Natural killer cell (primary cell): ENCODE measurements around the gene RRP36. TPM values are rescaled to one million over a fixed set of nuclear protein-coding genes. Genes with fewer than 3 reads are reported as not detected.
"Not testable (repeated sequence)": the region's sequence is repeated elsewhere in the genome, so short reads cannot be mapped to it uniquely, and the experiment has no call there.

Experiments used
- ATAC-seq, 3 donors: fragments of 150-1000 bp in 2 of 3; fragments of 200-7000 bp in 1 of 3; cut with Tn5 transposase; 1 replicate in 1 of 3; 2 replicates in 2 of 3; pipeline ENCODE4 v1.10.0; 2021; ENCODE audit warnings: mild to moderate bottlenecking in 2 of 3, moderate library complexity in 2 of 3
- DNase-seq, 2 donors: peaks; one replicate each; pipeline versions ENCODE4 v3.0.0 to v3.0.0-alpha.2; 2013 to 2021; ENCODE audit warnings: mixed read lengths in 1 of 2
- H3K27ac ChIP-seq: one replicate; pipeline ENCODE4 v1.5.1; 2013; ENCODE audit warnings: mild to moderate bottlenecking, low read length
- H3K27me3 ChIP-seq: one replicate; pipeline ENCODE4 v1.6.1; 2013; ENCODE audit warnings: low read length; ENCODE audit not compliant: control insufficient read depth, insufficient read depth
- H3K36me3 ChIP-seq: one replicate; pipeline ENCODE4 v1.6.1; 2013; ENCODE audit warnings: low read length; ENCODE audit not compliant: control insufficient read depth, insufficient read depth
- H3K4me1 ChIP-seq: one replicate; pipeline ENCODE4 v1.6.1; 2013; ENCODE audit warnings: low read length; ENCODE audit not compliant: control insufficient read depth, insufficient read depth
- H3K4me3 ChIP-seq: one replicate; pipeline ENCODE4 v1.5.1; 2013; ENCODE audit warnings: low read length
- H3K9me3 ChIP-seq: one replicate; pipeline ENCODE4 v1.6.1; 2013; ENCODE audit warnings: low read length; ENCODE audit not compliant: control insufficient read depth, insufficient read depth
- H3K27ac Mint-ChIP-seq, 2 donors: one replicate each; pipeline ENCODE4 v1.8.0; 2022; ENCODE audit warnings: mild to moderate bottlenecking in 2 of 2, mixed read lengths in 2 of 2, moderate library complexity in 1 of 2
- H3K27me3 Mint-ChIP-seq, 2 donors: one replicate each; pipeline ENCODE4 v1.8.0; 2022; ENCODE audit warnings: low read depth in 2 of 2, mixed read lengths in 2 of 2
- H3K36me3 Mint-ChIP-seq: one replicate; pipeline ENCODE4 v1.8.0; 2022; ENCODE audit warnings: mixed read lengths
- H3K4me1 Mint-ChIP-seq, 2 donors: one replicate each; pipeline ENCODE4 v1.8.0; 2022; ENCODE audit warnings: mixed read lengths in 2 of 2
- H3K4me3 Mint-ChIP-seq: one replicate; pipeline ENCODE4 v1.8.0; 2022; ENCODE audit warnings: mild to moderate bottlenecking, moderate library complexity, mixed read lengths
- H3K9me3 Mint-ChIP-seq, 2 donors: one replicate each; pipeline ENCODE4 v1.8.0; 2022; ENCODE audit warnings: mixed read lengths in 2 of 2
- CTCF ChIP-seq: fragments of 200-600 bp; IDR thresholded peaks from one replicate; pipeline ENCODE4 v1.8.0; 2022; ENCODE audit warnings: antibody characterized with exemption
- WGBS: methylation state at CpG from one replicate; pipeline ENCODE4 v1.1.7; 2013; ENCODE audit warnings: missing lambda C conversion rate; ENCODE audit not compliant: insufficient coverage; 5-methylcytosine and 5-hydroxymethylcytosine counted together
- intact Hi-C: fragments of 100-400 bp; cut with micrococcal nuclease; formaldehyde crosslinking; loops from one replicate; pipeline ENCODE4 v1.14.2; 2022
- total RNA-seq, 4 donors: library from RNA; stranded (reverse); fragments of 120-200 nt in 1 of 4; gene quantifications; one replicate each; pipeline versions ENCODE4 v1.2.3 to v1.2.4, GENCODE V29; 2013 to 2022

The RRP36 gene
- total RNA-seq, 3 donors from 2014 or later (not counting 1 experiment from before 2014, with no cell fraction given) = 33.1 to 43.9 (median 38.7) TPM

GRCh38 chr6:43038727-43039126, 17.3 kb downstream of the RRP36 start:
- Mint-ChIP-seq H3K9me3 (no peaks in the 10 kb centered on the region), H3K27ac (no peak overlapping the region), H3K4me1 (no peaks in the 10 kb centered on the region), H3K4me3 (no peak overlapping the region), H3K27me3 (no peaks in the 10 kb centered on the region), H3K36me3 (no peaks in the 10 kb centered on the region)
- 95% methylated on average over 9 of the region's 9 CpGs for WGBS
- intact Hi-C loops = no loop called here
- Histone ChIP-seq H3K9me3 (no peaks in the 10 kb centered on the region), H3K27me3 (no peaks in the 10 kb centered on the region), H3K4me3 (no peak overlapping the region), H3K4me1 (no peaks in the 10 kb centered on the region), H3K36me3 (peaks cover 41% of the 10 kb centered on the region), H3K27ac (no peak overlapping the region)
- no peak for DNase-seq
- TF ChIP-seq CTCF = no peak
- ATAC-seq = no peak

- H3K9me3 ChIP-seq = no peaks in the 10 kb centered on the region
- intact Hi-C loops = no loop called here
Measured at GRCh38 chr6:43040542-43041257, 19.3 kb downstream of the RRP36 start.

GRCh38 chr6:43041475-43041874, 20.1 kb downstream of the RRP36 start:
- H3K27me3 ChIP-seq, DNase-seq, H3K9me3 ChIP-seq, H3K9me3 Mint-ChIP-seq, H3K4me1 ChIP-seq, H3K4me1 Mint-ChIP-seq, H3K27ac Mint-ChIP-seq, intact Hi-C loops, H3K27me3 Mint-ChIP-seq, H3K4me3 ChIP-seq, ATAC-seq, H3K4me3 Mint-ChIP-seq, H3K27ac ChIP-seq, H3K36me3 Mint-ChIP-seq: not testable (repeated sequence)
- WGBS = 94% methylated on average over 7 of the region's 8 CpGs
- H3K36me3 ChIP-seq = peaks cover 43% of the 10 kb centered on the region

More at GRCh38 chr6:43040542-43041257, 19.3 kb downstream of the RRP36 start:
- Histone ChIP-seq H3K4me1 (no peaks in the 10 kb centered on the region), H3K27ac (no peak overlapping the region), H3K4me3 (no peak overlapping the region), H3K27me3 (no peaks in the 10 kb centered on the region), H3K36me3 (peaks cover 42% of the 10 kb centered on the region)
- no peak for TF ChIP-seq CTCF
- H3K27me3 Mint-ChIP-seq = no peaks in the 10 kb centered on the region
- H3K27ac Mint-ChIP-seq = peak overlapping the region in 1 of 2 donors; percentile 15
- H3K4me3 Mint-ChIP-seq = no peak overlapping the region
- DNase-seq = no peak
- 97% methylated on average over 18 of the region's 18 CpGs for WGBS
- H3K9me3 Mint-ChIP-seq = no peaks in the 10 kb centered on the region
- ATAC-seq = no peak
- H3K36me3 Mint-ChIP-seq = no peaks in the 10 kb centered on the region
- H3K4me1 Mint-ChIP-seq = no peaks in the 10 kb centered on the region

GRCh38 chr6:43043310-43043709, 21.9 kb downstream of the RRP36 start:
- Histone ChIP-seq H3K27ac (no peak overlapping the region), H3K27me3 (no peaks in the 10 kb centered on the region), H3K36me3 (peaks cover 36% of the 10 kb centered on the region), H3K4me1 (no peaks in the 10 kb centered on the region), H3K9me3 (no peaks in the 10 kb centered on the region), H3K4me3 (no peak overlapping the region)
- H3K27ac Mint-ChIP-seq = no peak overlapping the region
- ATAC-seq = no peak
- no peaks in the 10 kb centered on the region for H3K4me1 Mint-ChIP-seq
- no peaks in the 10 kb centered on the region for H3K9me3 Mint-ChIP-seq
- H3K4me3 Mint-ChIP-seq = no peak overlapping the region
- 98% methylated on average over 9 of the region's 9 CpGs for WGBS
- no peaks in the 10 kb centered on the region for H3K36me3 Mint-ChIP-seq
- no peak for DNase-seq
- no peak for TF ChIP-seq CTCF
- no peaks in the 10 kb centered on the region for H3K27me3 Mint-ChIP-seq
- intact Hi-C loops = no loop called here
